H1 (cell line): ENCODE measurements around the gene CENPP. TPM values are rescaled to one million over a fixed set of nuclear protein-coding genes. Genes with fewer than 3 reads are reported as not detected.

Experiments
- CTCF ChIA-PET: fragments of 300-600 bp; sonication (Branson Sonifier 250); formaldehyde crosslinking; loops from one replicate; lab custom pipeline; 2021; ENCODE audit not compliant: partially characterized antibody; lab: Charles Lee
- POLR2A ChIA-PET: fragments of 300-600 bp; sonication (Branson Sonifier 250); formaldehyde crosslinking; loops from one replicate; lab custom pipeline; 2021; ENCODE audit warnings: inconsistent platforms; ENCODE audit not compliant: partially characterized antibody; lab: Charles Lee
- DNase-seq, 2 experiments: peaks; one replicate each; pipeline versions ENCODE4 v3.0.0 to v3.0.0-alpha.2; 2010 to 2022; ENCODE audit warnings: low spot score in 2 of 2, low read depth in 1 of 2, mixed read lengths in 1 of 2
- FAIRE-seq: peaks from 2 replicates; lab custom pipeline; 2011; peaks lifted over from hg19 to GRCh38; lab: Jason Lieb, UNC
- H2AFZ ChIP-seq: 2 replicates; pipeline ENCODE4 v1.8.1; 2012; ENCODE audit warnings: low read length, inconsistent platforms
- H2AK5ac ChIP-seq: 2 replicates; pipeline ENCODE4 v1.6.1; 2013; ENCODE audit warnings: low read depth, low read length
- H2BK120ac ChIP-seq: replicated peaks from 2 replicates; pipeline ENCODE3; 2013; ENCODE audit warnings: low read depth, low read length, inconsistent platforms
- H2BK12ac ChIP-seq: 2 replicates; pipeline ENCODE4 v1.6.1; 2013; ENCODE audit warnings: low read depth, low read length
- H2BK15ac ChIP-seq: 2 replicates; pipeline ENCODE4 v1.6.1; 2013; ENCODE audit warnings: low read length
- H2BK20ac ChIP-seq: 2 replicates; pipeline ENCODE4 v1.6.1; 2013; ENCODE audit warnings: low read length
- H2BK5ac ChIP-seq: 2 replicates; pipeline ENCODE4 v1.6.1; 2013; ENCODE audit warnings: low read depth, low read length
- H3K14ac ChIP-seq: 2 replicates; pipeline ENCODE4 v1.6.1; 2013; ENCODE audit warnings: inconsistent platforms; ENCODE audit not compliant: insufficient read length
- H3K18ac ChIP-seq: 2 replicates; pipeline ENCODE4 v1.6.1; 2013; ENCODE audit warnings: low read length; ENCODE audit errors: extremely low read depth
- H3K23ac ChIP-seq: 2 replicates; pipeline ENCODE4 v1.6.1; 2013; ENCODE audit warnings: inconsistent platforms; ENCODE audit not compliant: insufficient read length
- H3K23me2 ChIP-seq: 2 replicates; pipeline ENCODE4 v1.6.1; 2013; ENCODE audit warnings: low read depth, low read length
- H3K27ac ChIP-seq: 2 replicates; pipeline ENCODE4 v1.6.1; 2011; ENCODE audit warnings: low read depth, low read length, inconsistent platforms
- H3K27me3 ChIP-seq, 4 experiments: replicated peaks in 1 of 4; 1 replicate in 1 of 4; 2 replicates in 3 of 4; pipeline versions ENCODE4 v1.6.1 to v1.8.1; 2011 to 2013; ENCODE audit warnings: low read length in 3 of 4, mild to moderate bottlenecking in 3 of 4, inconsistent platforms in 2 of 4, mixed read lengths in 2 of 4, moderate library complexity in 1 of 4; ENCODE audit not compliant: control insufficient read depth in 3 of 4, insufficient read depth in 3 of 4; ENCODE audit errors: extremely low read depth in 1 of 4
- H3K36me3 ChIP-seq, 4 experiments: 2 replicates each; pipeline versions ENCODE4 v1.6.1 to v1.8.1; 2011 to 2013; ENCODE audit warnings: mild to moderate bottlenecking in 4 of 4, low read length in 3 of 4, moderate library complexity in 2 of 4, control low read depth in 1 of 4, inconsistent platforms in 1 of 4; ENCODE audit not compliant: insufficient read depth in 4 of 4, control insufficient read depth in 2 of 4
- H3K4ac ChIP-seq: replicated peaks from 2 replicates; pipeline ENCODE3; 2013; ENCODE audit warnings: low read length, low read depth, mixed read lengths, inconsistent platforms; ENCODE audit not compliant: insufficient read length
- H3K4me1 ChIP-seq, 4 experiments: replicated peaks in 1 of 4; 1 replicate in 1 of 4; 2 replicates in 3 of 4; pipeline versions ENCODE4 v1.6.1 to v1.8.1; 2011 to 2013; ENCODE audit warnings: low read length in 3 of 4, inconsistent platforms in 2 of 4, mixed read lengths in 1 of 4; ENCODE audit not compliant: insufficient read depth in 4 of 4, control insufficient read depth in 3 of 4
- H3K4me2 ChIP-seq, 2 experiments: 2 replicates each; pipeline versions ENCODE4 v1.6.1 to v1.8.1; 2011 to 2013; ENCODE audit warnings: low read depth in 2 of 2, low read length in 2 of 2, control low read depth in 1 of 2, inconsistent platforms in 1 of 2, mild to moderate bottlenecking in 1 of 2; ENCODE audit not compliant: insufficient read depth in 1 of 2
- H3K4me3 ChIP-seq, 4 experiments: fragments of 200-600, 300-600 bp in 1 of 4; sonication (generic), shearing (Covaris generic), sonication (Bioruptor Twin) in 1 of 4; 2 replicates each; pipeline versions ENCODE4 v1.5.1 to v1.8.1; 2011 to 2016; ENCODE audit warnings: low read length in 4 of 4, low read depth in 3 of 4, control low read depth in 2 of 4, inconsistent platforms in 2 of 4, mild to moderate bottlenecking in 2 of 4, mixed read lengths in 1 of 4, moderate library complexity in 1 of 4; ENCODE audit not compliant: insufficient read depth in 2 of 4; ENCODE audit errors: extremely low read depth in 1 of 4
- H3K56ac ChIP-seq: replicated peaks from 2 replicates; pipeline ENCODE3; 2013; ENCODE audit warnings: low read depth, mild to moderate bottlenecking, mixed read lengths, low read length, inconsistent platforms; ENCODE audit not compliant: insufficient read length
- H3K79me1 ChIP-seq: 2 replicates; pipeline ENCODE4 v1.6.1; 2013; ENCODE audit warnings: low read depth, low read length, control low read depth
- H3K79me2 ChIP-seq, 2 experiments: 2 replicates each; pipeline versions ENCODE4 v1.6.1 to v1.8.1; 2012 to 2013; ENCODE audit warnings: low read length in 2 of 2, mild to moderate bottlenecking in 2 of 2, inconsistent platforms in 1 of 2; ENCODE audit not compliant: insufficient read depth in 2 of 2, control insufficient read depth in 1 of 2
- H3K9ac ChIP-seq, 4 experiments: replicated peaks in 1 of 4; 1 replicate in 1 of 4; 2 replicates in 3 of 4; pipeline versions ENCODE4 v1.6.1 to v1.8.1; 2011 to 2013; ENCODE audit warnings: low read depth in 3 of 4, low read length in 3 of 4, control low read depth in 2 of 4, mild to moderate bottlenecking in 2 of 4, moderate library complexity in 2 of 4, inconsistent platforms in 1 of 4; ENCODE audit errors: extremely low read depth in 1 of 4
- H3K9me3 ChIP-seq, 2 experiments: 2 replicates each; pipeline versions ENCODE4 v1.6.1 to v1.8.1; 2012 to 2013; ENCODE audit warnings: mild to moderate bottlenecking in 2 of 2, moderate library complexity in 2 of 2, control low read depth in 1 of 2, inconsistent platforms in 1 of 2, low read depth in 1 of 2, low read length in 1 of 2, mixed read lengths in 1 of 2; ENCODE audit not compliant: insufficient read depth in 2 of 2
- H4K20me1 ChIP-seq, 2 experiments: replicated peaks in 1 of 2; 2 replicates each; pipeline versions ENCODE3 to v1.8.1; 2011 to 2013; ENCODE audit warnings: inconsistent platforms in 2 of 2, low read length in 2 of 2, mild to moderate bottlenecking in 1 of 2; ENCODE audit not compliant: insufficient read depth in 2 of 2, control insufficient read depth in 1 of 2
- H4K5ac ChIP-seq: 2 replicates; pipeline ENCODE4 v1.6.1; 2013; ENCODE audit warnings: low read length, low read depth, mixed read lengths, inconsistent platforms; ENCODE audit not compliant: insufficient read length
- H4K8ac ChIP-seq: 2 replicates; pipeline ENCODE4 v1.8.0; 2013; ENCODE audit warnings: mild to moderate bottlenecking, moderate library complexity, low read length, inconsistent platforms; ENCODE audit not compliant: insufficient read depth; ENCODE audit errors: extremely low read depth
- H4K91ac ChIP-seq: replicated peaks from 2 replicates; pipeline ENCODE3; 2013; ENCODE audit warnings: low read length, mixed read lengths, inconsistent platforms; ENCODE audit not compliant: insufficient read length
- CHD2 ChIP-seq: IDR thresholded peaks from 2 replicates; pipeline ENCODE4 v1.6.1; 2012; ENCODE audit warnings: low read length, improper control_type of control experiment
- KDM4A ChIP-seq: IDR thresholded peaks from one replicate; pipeline ENCODE4 v1.7.1; 2012; ENCODE audit warnings: low read depth, mild to moderate bottlenecking, moderate library complexity, low read length, inconsistent platforms; ENCODE audit not compliant: severe bottlenecking
- RBBP5 ChIP-seq: IDR thresholded peaks from 2 replicates; pipeline ENCODE4 v1.7.1; 2012; ENCODE audit warnings: low read depth, mild to moderate bottlenecking, inconsistent platforms, low read length, moderate library complexity, borderline replicate concordance
- RNF2 ChIP-seq: fragments of 200-900, 300-1000 bp; sonication (generic); IDR thresholded peaks from 2 replicates; pipeline ENCODE4 v1.7.1; 2016; ENCODE audit warnings: borderline replicate concordance, low read depth, mild to moderate bottlenecking, antibody characterized with exemption, low read length; ENCODE audit not compliant: poor library complexity, severe bottlenecking; ENCODE audit errors: missing control alignments
- SAP30 ChIP-seq: fragments of 300-600 bp; sonication (generic); IDR thresholded peaks from 2 replicates; pipeline ENCODE4 v1.7.1; 2012; ENCODE audit warnings: low read length, moderate library complexity, mild to moderate bottlenecking, inconsistent platforms; ENCODE audit not compliant: insufficient read depth, insufficient replicate concordance
- SIN3A ChIP-seq, 2 experiments: IDR thresholded peaks in 1 of 2; conservative IDR thresholded peaks in 1 of 2; 2 replicates each; pipeline ENCODE4 v1.6.1; 2011 to 2012; ENCODE audit warnings: low read length in 2 of 2, improper control_type of control experiment in 1 of 2, low read depth in 1 of 2, mild to moderate bottlenecking in 1 of 2
- SIX5 ChIP-seq: IDR thresholded peaks from 2 replicates; pipeline ENCODE4 v1.6.1; 2011; ENCODE audit warnings: mild to moderate bottlenecking, low read depth, low read length
- SUZ12 ChIP-seq: fragments of 200-600 bp; sonication (generic); IDR thresholded peaks from 2 replicates; pipeline ENCODE4 v1.6.1; 2012; ENCODE audit warnings: mild to moderate bottlenecking, inconsistent platforms, low read length, moderate library complexity, mixed read lengths
- TAF1 ChIP-seq: IDR thresholded peaks from 2 replicates; pipeline ENCODE4 v1.6.1; 2011; ENCODE audit warnings: mild to moderate bottlenecking, low read depth, low read length
- ZNF274 ChIP-seq: IDR thresholded peaks from 2 replicates; pipeline ENCODE4 v1.7.0; 2012; ENCODE audit warnings: low read length, borderline replicate concordance; ENCODE audit errors: extremely low read depth
- WGBS, 2 experiments: shearing (Covaris generic) in 1 of 2; methylation state at CpG; one replicate each; pipeline versions ENCODE4 v1.1.6 to v1.1.7; 2013 to 2015; ENCODE audit warnings: low lambda C conversion rate in 2 of 2, mixed read lengths in 2 of 2, inconsistent platforms in 1 of 2, low coverage in 1 of 2, missing lambda C conversion rate in 1 of 2; ENCODE audit not compliant: insufficient replicate concordance in 2 of 2, insufficient coverage in 1 of 2, insufficient read length in 1 of 2; ENCODE audit errors: extremely low coverage in 1 of 2, missing lambda C conversion rate in 1 of 2; 5-methylcytosine and 5-hydroxymethylcytosine counted together
- polyA plus RNA-seq, 7 experiments: library from polyadenylated mRNA; depleted of rRNA in 3 of 7; stranded (reverse) in 5 of 7; unstranded in 2 of 7; fragments of >200 nt in 5 of 7; fragments of 200-250 nt in 2 of 7; gene quantifications; 1 replicate in 5 of 7; 2 replicates in 1 of 7; 4 replicates in 1 of 7; pipeline versions ENCODE4 v1.2.1 to v1.2.3, GENCODE V29; 2011 to 2013; ENCODE audit warnings: missing spikeins in 2 of 7, mixed read lengths in 2 of 7
- total RNA-seq: library from RNA; stranded (reverse); fragmentation: NEBNext Ultra II Directional; extraction: Animal tissue kit (Norgen Biotek cat#: 25700); gene quantifications from 2 replicates; pipeline ENCODE4 v1.2.1, GENCODE V29; 2021
- TF ChIP-seq, protein P1 (sequence below): IDR thresholded peaks from 2 replicates; pipeline ENCODE4 v1.6.1; 2011; ENCODE audit warnings: low read depth, mild to moderate bottlenecking, low read length; ENCODE audit not compliant: insufficient read depth

The CENPP gene
- total and polyA plus RNA-seq, 2 of the 8 experiments (the other 6 are each of a cell fraction or from before 2014, with no cell fraction given) = 2.7 to 10.8 TPM

DNA sequence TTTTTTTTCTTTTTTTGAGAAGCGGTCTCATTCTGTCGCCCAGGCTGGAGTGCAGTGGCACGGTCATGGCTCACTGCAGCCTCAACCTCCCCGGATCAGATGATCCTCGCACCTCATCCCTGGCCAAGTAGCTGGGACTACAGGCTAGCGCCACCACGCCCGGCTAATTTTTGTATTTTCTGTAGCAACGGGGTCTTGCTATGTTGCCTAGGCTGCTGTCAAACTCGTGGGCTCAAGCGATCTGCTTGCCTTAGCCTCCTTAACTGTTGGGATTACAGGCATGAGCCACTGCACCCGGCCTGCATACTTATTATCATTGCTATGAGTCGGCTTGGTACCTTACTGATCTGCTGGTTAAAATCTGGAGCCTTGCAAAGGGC is 31.5 kb upstream of the CENPP start:
- H4K8ac ChIP-seq = peak overlapping the region; percentile 68; the same call in 1 of the 2 replicates
- no peak overlapping the region for H3K27ac ChIP-seq
- WGBS, 2 experiments = 67% methylated on average over 13 of the region's 13 CpGs; no CpG with 5 or more reads in 1 of the 2 experiments
- no peak overlapping the region for H4K91ac ChIP-seq
- H3K9ac ChIP-seq = peak overlapping the region in 3 of 4 experiments; percentile 10 to 91 (median 74); a peak in 3 of 7 replicates
- peaks cover 6% of the 10 kb centered on the region for H3K79me1 ChIP-seq
- H2AK5ac ChIP-seq = no peak overlapping the region
- TF ChIP-seq CHD2 = no peak
- TF ChIP-seq SIX5 = no peak
- no peak for TF ChIP-seq SIN3A (conservative IDR thresholded peaks at IDR 0.05 in 1 of 2, IDR thresholded peaks at IDR 0.05 in 1 of 2; ENCODE audit: low read depth in 1 of 2, low read length in 2 of 2)
- no peak for TF ChIP-seq TAF1
- no peak for TF ChIP-seq RNF2
- no peak for TF ChIP-seq SUZ12
- no peak for TF ChIP-seq ZNF274
- no peak for TF ChIP-seq RBBP5
- no peak for TF ChIP-seq SAP30
- TF ChIP-seq, protein P1, sequence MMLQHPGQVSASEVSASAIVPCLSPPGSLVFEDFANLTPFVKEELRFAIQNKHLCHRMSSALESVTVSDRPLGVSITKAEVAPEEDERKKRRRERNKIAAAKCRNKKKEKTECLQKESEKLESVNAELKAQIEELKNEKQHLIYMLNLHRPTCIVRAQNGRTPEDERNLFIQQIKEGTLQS = no peak
- TF ChIP-seq KDM4A = no peak
- peak overlapping the region; percentile 59 for H4K5ac ChIP-seq
- H3K23ac ChIP-seq = no peak overlapping the region
- H3K4me1 ChIP-seq = peaks cover 0 to 3% (median 2%) of the 10 kb centered on the region in 4 experiments; a peak in 3 of 7 replicates
- H3K36me3 ChIP-seq = peaks cover 5 to 40% (median 14%) of the 10 kb centered on the region in 4 experiments
- ChIA-PET CTCF (interaction anchor here (0.7 kb wide), 1 partner anchor 464 kb away, joined by 3 read pairs; no protein-coding TSS in a partner anchor), POLR2A (interaction anchor here (0.7 to 2.0 kb wide), 7 partner anchors 12 to 39 kb away, joined by 3 to 8 read pairs (median 4); partner anchors contain the start of genes CENPP and NOL8)
- peaks cover 5% of the 10 kb centered on the region for H3K23me2 ChIP-seq
- DNase-seq (no peak), FAIRE-seq (no peak)
- H2BK15ac ChIP-seq = no peak overlapping the region
- no peak overlapping the region for H2BK20ac ChIP-seq
- no peaks in the 10 kb centered on the region for H3K9me3 ChIP-seq
- no peak overlapping the region for H2BK120ac ChIP-seq
- H3K27me3 ChIP-seq = no peaks in the 10 kb centered on the region
- H3K79me2 ChIP-seq = peaks cover 21 to 42% of the 10 kb centered on the region in 2 experiments
- peak overlapping the region; percentile 86 to 95 (median 92) for H3K4me3 ChIP-seq
- peak overlapping the region; percentile 44; the same call in 1 of the 2 replicates for H2BK5ac ChIP-seq
- peaks cover 0 to 2% of the 10 kb centered on the region in 2 experiments for H4K20me1 ChIP-seq
- no peak overlapping the region for H3K14ac ChIP-seq
- no peak overlapping the region for H3K4ac ChIP-seq
- H3K18ac ChIP-seq = no peak overlapping the region
- H2AFZ ChIP-seq = 0 out of 2 replicates have a peak overlapping the region, but pooled peaks have one; percentile 20
- H3K56ac ChIP-seq = no peak overlapping the region
- no peak overlapping the region; the same call in 1 of the 2 replicates for H2BK12ac ChIP-seq
- H3K4me2 ChIP-seq = peak overlapping the region; percentile 95 to 97
